Heart right ventricle (tissue), 16 donors: ENCODE measurements around the gene NSL1. TPM values are rescaled to one million over a fixed set of nuclear protein-coding genes. Genes with fewer than 3 reads are reported as not detected.
A peak's percentile ranks its signal among the peaks of the same experiment; 100 is the strongest.

Experiments
- ATAC-seq, 8 donors: fragments of 200-7000 bp; cut with Tn5 transposase; one replicate each; pipeline ENCODE4 v1.9.1; 2020; ENCODE audit warnings: mild to moderate bottlenecking in 8 of 8, moderate library complexity in 8 of 8, moderate number of reproducible peaks in 1 of 8
- DNase-seq, 2 donors: peaks; one replicate each; pipeline ENCODE4 v3.0.0-alpha.2; 2020
- H3K27ac ChIP-seq, 10 donors: fragments of 200-600 bp; sonication (generic) in 2 of 10; one replicate each; pipeline versions ENCODE4 v1.5.0 to v1.8.0; 2020 to 2022; ENCODE audit warnings: mild to moderate bottlenecking in 3 of 10
- H3K27me3 ChIP-seq, 7 donors: fragments of 200-600 bp; one replicate each; pipeline ENCODE4 v1.8.0; 2021 to 2022; ENCODE audit warnings: mild to moderate bottlenecking in 2 of 7
- H3K36me3 ChIP-seq, 9 donors: fragments of 200-600 bp; sonication (generic) in 1 of 9; one replicate each; pipeline versions ENCODE4 v1.5.0 to v1.8.0; 2020 to 2022; ENCODE audit warnings: mild to moderate bottlenecking in 2 of 9
- H3K4me1 ChIP-seq, 9 donors: fragments of 200-600 bp; sonication (generic) in 1 of 9; one replicate each; pipeline versions ENCODE4 v1.5.0 to v1.8.0; 2020 to 2022; ENCODE audit warnings: mild to moderate bottlenecking in 4 of 9
- H3K4me3 ChIP-seq, 10 donors: fragments of 200-600 bp; sonication (generic) in 2 of 10; one replicate each; pipeline versions ENCODE4 v1.5.0 to v1.8.0; 2020 to 2022; ENCODE audit warnings: mild to moderate bottlenecking in 7 of 10, moderate library complexity in 2 of 10
- H3K9me3 ChIP-seq, 11 donors: fragments of 200-600 bp in 10 of 11; sonication (generic) in 2 of 11; one replicate each; pipeline versions ENCODE4 v1.5.0 to v1.8.0; 2013 to 2022; ENCODE audit warnings: mild to moderate bottlenecking in 2 of 11, control low read depth in 1 of 11, moderate library complexity in 1 of 11
- CTCF ChIP-seq, 9 donors: fragments of 200-600 bp; sonication (generic) in 2 of 9; IDR thresholded peaks; one replicate each; pipeline versions ENCODE4 v1.5.0 to v1.8.0; 2021 to 2022; ENCODE audit warnings: antibody characterized with exemption in 9 of 9, mild to moderate bottlenecking in 5 of 9, moderate library complexity in 1 of 9
- WGBS, 2 donors: extraction: QIAGEN DNeasy Blood & Tissue Kit; methylation state at CpG; one replicate each; pipeline ENCODE4 v1.1.7; 2013; ENCODE audit warnings: inconsistent platforms in 1 of 2; 5-methylcytosine and 5-hydroxymethylcytosine counted together
- intact Hi-C, 10 donors: fragments of 100-400 bp; cut with DNase I; formaldehyde crosslinking; loops; one replicate each; pipeline versions ENCODE4 v1.11.1 to v1.14.2; 2022
- polyA plus RNA-seq, 2 donors: library from polyadenylated mRNA; stranded (reverse); fragments of 200-250 nt; gene quantifications; one replicate each; pipeline ENCODE4 v1.2.3, GENCODE V29; 2013
- total RNA-seq, 10 donors: library from RNA; stranded (reverse); fragmentation: NEBNext Ultra II Directional in 3 of 10; extraction: Animal tissue kit (Norgen Biotek cat#: 25700) in 3 of 10; gene quantifications; one replicate each; pipeline versions ENCODE4 v1.2.1 to v1.2.4, GENCODE V29; 2021 to 2023
- donor health status: Arrhythmogenic right ventricular cardiomyopathy.
- donor health status: ischemic (EF 13 %, LVEDD 7.1; RV severe dilation, severe dysfunction).
- donor health status: healthy with polysubstance abuse.
- donor health status: DM: no; HTN: yes; CAD: no.
- donor health status: DM: no; HTN: no; CAD: no.
- donor health status: ischemic (EF 25% LVEDD 6.9; RV normal size, moderate dysfunction).
- donor health status: ischemic (EF 25% LVEDD 5.7; RV mildly dilated, moderate dysfunction).
- donor health status: healthy.
- donor health status: DM: yes; HTN: yes; CAD: no.
- donor health status: Ischemic cardiomyopathy.
- donor health status: ischemic (EF 35%, LVEDD 5.7; RV mildly dilated, moderate dysfunction).
- donor health status: nonischemic (EF 11% LVEDD 7.7; RV severe dilation, severe dysfunction).
- donor health status: DM: yes; HTN: yes; CAD: no.
- donor health status: PGD.
- donor health status: ischemic (EF 29% LVEDD 5.4; RV normal size, mild dysfunction).
- donor health status: nonischemic (EF 23%, LVEDD 6.1; RV moderate dilation, normal function).

Gene NSL1
- total and polyA plus RNA-seq, 12 donors, result 9.4 to 30.1 (median 23.7) TPM

GRCh38 chr1:212721388-212722247, 70.0 kb downstream of the NSL1 start:
- 82 to 84% methylated on average over 9 of the region's 9 CpGs for WGBS, 2 donors
- Histone ChIP-seq H3K27ac (no peak overlapping the region), H3K27me3 (peaks cover 0 to 7% (median 0%) of the 10 kb centered on the region in 7 donors), H3K9me3 (peaks cover 0 to 4% (median 0%) of the 10 kb centered on the region in 11 donors), H3K4me1 (peaks cover 0 to 19% (median 0%) of the 10 kb centered on the region in 9 donors), H3K4me3 (no peak overlapping the region), H3K36me3 (peaks cover 0 to 3% (median 0%) of the 10 kb centered on the region in 9 donors)
- no peak for TF ChIP-seq CTCF (IDR thresholded peaks at IDR 0.05)
- DNase-seq, result no peak
- intact Hi-C loops, result no loop called here
- ATAC-seq, result no peak

GRCh38 chr1:212719633-212720032, 71.9 kb downstream of the NSL1 start:
- H3K4me3 ChIP-seq, result no peak overlapping the region
- no peak for ATAC-seq
- WGBS, 2 donors, result 97 to 98% methylated on average over 2 of the region's 2 CpGs
- DNase-seq, result no peak
- peaks cover 0 to 4% (median 0%) of the 10 kb centered on the region in 11 donors for H3K9me3 ChIP-seq
- peaks cover 0 to 7% (median 0%) of the 10 kb centered on the region in 7 donors for H3K27me3 ChIP-seq
- H3K4me1 ChIP-seq, result peaks cover 0 to 19% (median 0%) of the 10 kb centered on the region in 9 donors
- no peak overlapping the region for H3K27ac ChIP-seq
- intact Hi-C loops, result loop anchor here in 1 of 10 donors (10.0 kb wide), 1 partner anchor 65 kb away; no protein-coding TSS in a partner anchor
- no peak for TF ChIP-seq CTCF (IDR thresholded peaks at IDR 0.05)
- no peaks in the 10 kb centered on the region for H3K36me3 ChIP-seq

- intact Hi-C loops, result loop anchor here in 1 of 10 donors (10.0 kb wide), 1 partner anchor 64 kb away; no protein-coding TSS in a partner anchor
- no peak for ATAC-seq
- DNase-seq, result no peak
Observed at GRCh38 chr1:212718499-212718898, 73.1 kb downstream of the NSL1 start.

More at GRCh38 chr1:212718499-212718898, 73.1 kb downstream of the NSL1 start:
- no peak overlapping the region for H3K27ac ChIP-seq
- peaks cover 0 to 7% (median 0%) of the 10 kb centered on the region in 7 donors for H3K27me3 ChIP-seq
- H3K36me3 ChIP-seq, result no peaks in the 10 kb centered on the region
- TF ChIP-seq CTCF (IDR thresholded peaks at IDR 0.05), result peak in 6 of 9 donors; percentile 6 to 37 (median 20)
- WGBS, 2 donors, result 29 to 36% methylated on average over 4 of the region's 4 CpGs
- no peak overlapping the region for H3K4me3 ChIP-seq
- peaks cover 0 to 19% (median 0%) of the 10 kb centered on the region in 9 donors for H3K4me1 ChIP-seq
- peaks cover 0 to 4% (median 0%) of the 10 kb centered on the region in 11 donors for H3K9me3 ChIP-seq
